UCSD-AML1 (cell line): ENCODE measurements around the gene PHC1.
"Not testable (repeated sequence)": the region's sequence is repeated elsewhere in the genome, so short reads cannot be mapped to it uniquely, and the experiment has no call there.

Experiments used
- DNase-seq: peaks from one replicate; lab custom pipeline; 2025; ENCODE audit not compliant: unreplicated experiment; lab: John Stamatoyannopoulos, UW

Gene PHC1

GRCh38 chr12:8909752-8910151, 4.6 kb upstream of the PHC1 start:
- no peak for DNase-seq

GRCh38 chr12:8911606-8912268, 2.6 kb upstream of the PHC1 start:
- no peak for DNase-seq

GRCh38 chr12:8912914-8913313, 1.4 kb upstream of the PHC1 start:
- DNase-seq = no peak

- DNase-seq = no peak
Observed at GRCh38 chr12:8913702-8914032, 642 bp upstream of the PHC1 start.

- peak; percentile 50 for DNase-seq
Observed at GRCh38 chr12:8914716-8915526, 612 bp downstream of the PHC1 start.

- no peak for DNase-seq
Observed at GRCh38 chr12:8916154-8916553, 1.8 kb downstream of the PHC1 start.

- DNase-seq = no peak
Observed at GRCh38 chr12:8917031-8917430, 2.7 kb downstream of the PHC1 start.

GRCh38 chr12:8917751-8918150, 3.4 kb downstream of the PHC1 start:
- no peak for DNase-seq

- not testable (repeated sequence) for DNase-seq
Observed at GRCh38 chr12:8919643-8920042, 5.3 kb downstream of the PHC1 start.

- no peak for DNase-seq
Observed at GRCh38 chr12:8922544-8922943, 8.2 kb downstream of the PHC1 start.

- DNase-seq = not testable (repeated sequence)
Observed at GRCh38 chr12:8930655-8931323, 16.5 kb downstream of the PHC1 start.

GRCh38 chr12:8932464-8932863, 18.2 kb downstream of the PHC1 start:
- DNase-seq = not testable (repeated sequence)

GRCh38 chr12:8934080-8934479, 19.8 kb downstream of the PHC1 start:
- not testable (repeated sequence) for DNase-seq

GRCh38 chr12:8936735-8937134, 22.4 kb downstream of the PHC1 start:
- DNase-seq = no peak

GRCh38 chr12:8937842-8938442, 23.6 kb downstream of the PHC1 start:
- not testable (repeated sequence) for DNase-seq

- DNase-seq = no peak
Observed at GRCh38 chr12:8941691-8942478, 27.6 kb downstream of the PHC1 start.

- no peak for DNase-seq
Observed at GRCh38 chr12:8943565-8944186, 29.4 kb downstream of the PHC1 start.

- DNase-seq = no peak
Observed at GRCh38 chr12:8946733-8947132, 32.4 kb downstream of the PHC1 start.

- no peak for DNase-seq
Observed at GRCh38 chr12:8947737-8948136, 33.4 kb downstream of the PHC1 start.

- DNase-seq = peak; percentile 55
Observed at GRCh38 chr12:8948701-8949341, 34.5 kb downstream of the PHC1 start.
